GM18858 (cell line): ENCODE measurements around the gene NHSL2.
"Not testable (repeated sequence)": the region's sequence is repeated elsewhere in the genome, so short reads cannot be mapped to it uniquely, and the experiment has no call there.

ENCODE experiments used
- ATAC-seq: cut with Tn5 transposase; IDR thresholded peaks from one replicate; pipeline ENCODE4 v1.9.1; 2021; ENCODE audit not compliant: unreplicated experiment

The NHSL2 gene

DNA sequence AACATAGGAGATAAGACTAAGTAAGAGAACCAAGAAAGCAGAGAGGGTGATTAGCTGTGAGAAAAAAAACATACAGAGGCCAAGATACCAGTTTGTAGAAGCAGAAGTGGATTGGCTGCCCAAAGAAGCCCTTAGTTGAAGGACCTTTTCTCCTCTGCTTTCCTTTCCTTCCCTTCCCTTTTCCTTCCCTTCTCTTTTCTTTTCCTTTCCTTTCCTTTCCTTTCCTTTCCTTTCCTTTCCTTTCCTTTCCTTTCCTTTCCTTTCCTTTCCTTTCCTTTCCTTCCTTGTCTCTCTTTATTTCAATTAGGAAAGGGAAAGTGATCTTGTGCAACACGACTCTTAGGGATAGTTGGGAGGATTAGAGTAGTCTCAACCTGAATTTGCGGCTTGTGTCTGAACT is 128.2 kb downstream of the NHSL2 start:
- ATAC-seq = no peak

DNA sequence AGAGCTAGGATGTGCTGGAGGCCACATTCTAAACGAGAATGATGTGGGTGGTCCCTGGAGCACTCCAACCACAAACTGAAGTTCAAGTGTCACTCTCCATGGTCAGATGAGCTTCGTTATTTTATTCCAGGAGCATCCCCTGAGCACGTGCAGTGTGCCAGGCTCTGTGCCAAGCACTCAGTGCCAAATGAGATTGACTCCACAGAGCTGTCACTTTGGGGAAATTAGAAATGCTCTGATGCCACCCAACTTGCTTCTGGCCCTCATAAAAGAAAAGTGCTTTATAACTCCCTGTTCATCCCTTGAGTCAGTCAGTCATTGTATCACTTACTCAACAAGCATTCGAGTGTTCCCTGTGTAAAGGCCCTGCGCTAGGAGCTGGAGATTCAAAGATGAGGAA is 129.9 kb downstream of the NHSL2 start:
- ATAC-seq = no peak

DNA sequence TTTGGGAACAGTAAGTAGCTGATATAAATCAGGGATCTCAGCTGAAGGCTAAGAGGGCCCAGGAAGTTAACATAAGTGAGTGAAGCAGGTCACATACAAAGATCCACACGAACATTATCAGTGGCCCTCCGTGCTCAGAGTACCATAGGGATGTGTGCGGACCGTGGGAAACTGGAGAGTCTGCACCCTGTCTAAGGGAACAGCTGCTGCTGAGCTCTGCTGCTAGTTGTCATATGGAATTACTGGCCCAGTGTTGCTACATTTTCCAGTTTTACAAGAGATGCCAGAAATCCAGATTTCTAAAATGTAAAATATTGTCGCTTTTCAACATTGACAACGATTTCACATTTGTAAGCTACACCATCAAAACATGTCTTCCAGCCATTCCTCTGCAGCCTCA is 130.5 kb downstream of the NHSL2 start:
- ATAC-seq = no peak

DNA sequence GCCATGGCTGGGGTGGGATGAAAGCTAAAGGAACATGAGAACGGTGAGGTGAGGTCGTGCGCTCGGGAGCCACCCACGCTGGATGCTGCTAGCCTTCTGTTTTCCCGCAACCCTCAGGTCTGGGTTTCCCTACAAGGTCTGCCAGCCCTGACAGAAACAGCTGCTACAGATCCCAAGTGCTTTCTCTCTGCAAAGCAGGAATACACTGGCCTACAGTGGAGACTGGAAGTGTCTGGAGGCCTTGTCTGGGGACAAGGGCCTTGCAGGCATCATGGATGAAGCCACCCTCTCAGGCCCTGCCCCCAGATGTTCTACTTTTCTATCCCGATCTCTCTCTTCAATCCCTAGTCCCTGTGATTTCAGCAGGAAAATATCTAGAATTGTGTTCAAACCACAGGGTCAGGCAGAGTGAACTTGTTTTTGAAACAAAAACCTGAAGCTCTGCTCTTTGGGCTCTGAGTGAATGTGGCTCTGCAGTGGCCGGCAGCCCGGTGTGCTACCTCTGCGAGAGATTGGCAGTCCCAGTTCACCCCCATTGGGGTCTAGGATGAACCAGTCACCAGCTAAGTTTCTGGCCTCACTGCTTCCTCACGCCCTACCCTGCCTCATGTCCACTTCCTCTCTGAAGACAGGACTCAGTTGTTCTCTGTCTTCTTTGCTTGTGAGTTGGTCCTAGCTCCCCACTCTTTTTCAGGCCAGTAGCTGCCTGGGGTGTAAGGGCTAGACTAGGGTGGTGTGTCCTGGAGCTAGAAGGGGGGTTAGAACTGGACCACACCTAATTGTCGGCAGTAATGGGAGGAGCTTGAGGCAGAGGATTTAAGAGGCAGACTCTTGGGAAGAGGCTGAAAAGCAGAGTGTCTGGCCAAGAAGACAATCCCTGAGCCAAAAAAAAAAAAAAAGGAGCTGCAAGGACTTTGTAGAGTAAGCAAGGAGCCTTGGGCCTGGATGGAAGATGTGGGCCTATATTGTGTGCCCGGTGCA is 131.5 kb downstream of the NHSL2 start:
- no peak for ATAC-seq

DNA sequence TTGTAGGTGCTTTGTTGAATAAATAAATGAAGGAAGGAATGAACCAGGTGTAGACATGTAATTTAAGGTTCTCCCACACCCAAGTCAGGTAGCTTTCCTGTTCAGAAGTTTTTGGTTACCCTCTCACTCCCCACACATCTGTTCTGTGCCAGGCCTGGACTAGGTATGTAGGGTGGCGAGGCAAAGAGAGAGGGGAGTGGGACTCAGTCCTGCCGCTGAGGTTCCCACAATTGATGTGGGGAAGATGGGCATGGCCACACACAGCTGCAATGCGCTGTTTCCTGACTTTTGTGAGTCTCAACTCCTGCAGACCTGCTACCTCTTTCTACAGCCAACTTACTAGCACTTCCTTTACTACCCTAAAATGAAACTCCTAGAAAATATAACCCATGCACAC is 132.2 kb downstream of the NHSL2 start:
- ATAC-seq = no peak

DNA sequence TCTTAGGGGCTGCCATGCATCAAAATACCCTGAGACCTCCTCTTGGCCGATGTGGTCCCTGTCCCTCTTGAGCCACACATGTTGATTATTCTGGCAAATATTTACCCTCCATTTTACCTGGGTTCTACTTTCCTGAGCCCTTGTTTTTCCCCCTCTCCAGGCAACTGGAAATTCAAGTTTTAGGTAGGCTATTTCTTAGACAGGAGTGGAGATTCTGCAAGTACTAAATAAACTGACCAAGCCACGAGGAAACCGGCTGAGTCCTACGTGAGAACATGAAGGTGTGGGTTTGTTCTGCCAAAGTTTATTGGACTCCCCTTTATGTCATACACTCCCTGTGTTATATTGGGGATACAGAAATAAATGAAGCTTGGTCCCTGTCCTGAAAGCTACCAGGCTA is 133.0 kb downstream of the NHSL2 start:
- no peak for ATAC-seq

DNA sequence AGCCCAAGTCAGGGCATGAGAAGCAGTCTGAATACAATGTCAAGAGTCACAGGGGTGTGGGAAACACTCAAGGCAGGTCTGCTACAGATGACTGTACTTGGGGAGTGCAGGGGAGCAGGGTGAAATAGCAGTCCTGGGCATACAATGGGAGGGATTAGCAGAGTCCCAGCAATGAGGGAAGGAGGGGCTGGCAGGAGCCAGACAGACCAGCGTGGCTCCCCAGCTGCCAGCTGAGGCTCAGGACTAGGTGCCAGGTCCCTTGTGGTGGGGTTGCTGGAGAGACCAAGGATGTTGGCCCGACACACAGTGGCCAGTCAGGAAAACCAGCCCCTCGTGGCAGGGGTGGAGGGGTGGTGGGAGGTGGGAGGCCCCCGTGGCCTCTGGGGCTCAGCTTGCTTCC is 134.5 kb downstream of the NHSL2 start:
- no peak for ATAC-seq

DNA sequence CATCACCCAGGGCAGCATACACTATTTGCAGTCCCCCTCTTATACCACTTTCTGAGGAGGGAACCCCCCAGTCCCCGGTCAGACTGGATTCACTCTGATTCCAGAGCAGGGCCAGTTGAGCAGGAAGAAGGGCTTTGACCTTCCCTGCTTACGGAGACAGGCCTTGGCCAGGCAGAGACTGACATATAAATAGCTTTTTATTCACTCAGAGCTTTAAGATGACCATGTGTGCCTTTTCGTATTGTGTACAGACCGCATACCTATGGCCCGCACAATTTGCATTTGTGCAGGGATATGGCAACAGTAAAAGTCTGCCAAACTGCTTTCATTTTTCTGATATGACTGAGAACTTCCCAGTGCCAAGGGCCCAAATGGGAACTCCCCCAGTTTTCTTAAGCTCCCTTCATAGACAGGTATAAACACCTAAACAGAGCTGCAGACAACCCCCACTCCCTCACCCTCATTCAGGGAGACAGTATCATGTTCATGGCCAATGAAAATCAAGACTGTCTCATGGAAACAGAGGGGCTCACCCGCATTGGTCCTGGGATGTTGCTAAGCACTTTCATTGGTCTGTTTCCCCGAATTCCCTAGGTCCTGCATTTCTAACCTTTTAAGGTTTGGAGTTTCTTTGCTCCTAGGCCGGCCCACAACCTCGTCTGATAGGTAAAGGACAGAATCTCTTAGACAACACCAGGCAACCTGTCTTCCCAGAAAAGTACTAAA is 135.1 kb downstream of the NHSL2 start:
- no peak for ATAC-seq

DNA sequence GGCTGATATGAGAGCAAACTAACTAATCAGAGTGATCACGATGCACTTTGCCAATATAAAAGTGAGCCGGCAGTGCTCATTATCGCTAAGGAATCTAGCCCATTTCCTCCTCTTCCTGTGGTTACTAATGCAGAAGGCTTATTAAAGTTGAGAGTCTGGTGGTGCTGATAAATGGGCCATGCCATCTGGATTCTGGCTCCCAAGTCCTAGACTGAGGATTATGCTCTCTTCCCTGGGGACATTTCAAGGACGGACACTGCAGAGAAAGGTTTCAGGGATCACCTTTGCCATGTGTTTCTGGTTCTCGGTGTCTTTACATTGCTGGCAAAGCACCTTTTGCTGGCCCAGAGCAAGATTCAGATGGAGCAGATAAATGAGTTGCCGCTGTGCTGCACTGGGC is 135.8 kb downstream of the NHSL2 start:
- no peak for ATAC-seq

DNA sequence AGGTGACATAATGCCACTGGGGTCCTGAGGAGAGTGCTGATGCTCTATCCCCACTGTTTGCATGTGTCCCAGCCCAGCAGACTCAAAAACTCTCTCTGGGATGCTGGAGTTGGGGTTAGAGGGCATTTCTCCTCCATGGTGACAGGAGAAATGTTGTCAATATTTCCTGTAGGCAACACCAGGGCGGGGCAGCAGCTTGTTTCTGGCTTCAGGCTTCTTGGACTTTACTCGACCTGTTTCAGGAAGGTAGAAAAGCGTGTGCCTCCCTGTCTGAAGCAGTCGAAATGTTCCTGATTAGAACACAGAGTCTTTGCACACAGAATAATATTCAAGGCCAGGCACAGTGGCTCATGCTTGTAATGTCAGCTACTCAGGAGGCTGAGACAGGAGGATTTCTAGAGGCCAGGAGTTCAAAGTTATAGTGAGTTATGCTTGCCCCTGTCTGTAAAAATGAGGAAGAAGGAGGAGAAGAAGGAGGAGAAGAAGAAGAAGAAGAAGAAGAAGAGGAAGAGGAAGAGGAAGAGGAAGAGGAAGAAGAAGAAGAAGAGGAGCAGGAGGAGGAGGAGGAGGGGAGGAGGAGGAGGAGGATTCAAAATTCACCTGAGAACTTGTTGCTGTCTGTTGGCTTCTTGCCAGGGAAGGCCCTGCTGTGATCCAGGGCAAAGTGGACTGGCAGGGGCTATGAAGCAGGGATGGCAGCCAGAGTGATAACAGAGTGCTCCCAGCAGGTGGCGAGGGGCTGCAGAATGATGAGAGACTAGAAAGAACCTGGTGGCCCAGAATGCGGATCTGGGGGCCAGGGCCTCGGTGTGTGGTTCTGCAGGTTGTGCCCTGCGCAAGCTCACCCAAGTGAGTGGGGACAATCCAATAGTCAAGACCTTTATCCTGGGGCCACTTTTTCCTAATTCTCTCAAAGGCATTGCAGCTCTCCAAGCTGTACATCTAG is 138.1 kb downstream of the NHSL2 start:
- no peak for ATAC-seq

DNA sequence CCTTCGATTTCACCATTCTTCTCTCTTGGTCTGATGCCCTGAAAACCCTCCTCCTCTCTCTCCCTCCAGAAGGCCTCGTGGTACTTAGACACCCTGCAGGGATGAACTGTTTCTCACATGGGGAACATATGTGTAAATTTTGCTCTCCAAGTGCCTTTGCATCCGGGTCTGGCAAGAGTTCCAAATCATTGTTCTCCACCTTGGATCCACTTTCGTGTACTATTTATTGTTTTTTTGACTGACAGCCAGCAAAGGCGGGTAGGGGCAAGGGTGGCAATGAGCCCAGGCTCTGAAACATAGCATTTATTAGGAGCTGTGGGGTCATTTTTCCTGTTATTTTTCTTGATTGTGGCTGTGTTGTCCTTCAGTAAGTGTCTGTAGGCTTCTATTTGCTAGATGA is 139.4 kb downstream of the NHSL2 start:
- ATAC-seq = no peak

DNA sequence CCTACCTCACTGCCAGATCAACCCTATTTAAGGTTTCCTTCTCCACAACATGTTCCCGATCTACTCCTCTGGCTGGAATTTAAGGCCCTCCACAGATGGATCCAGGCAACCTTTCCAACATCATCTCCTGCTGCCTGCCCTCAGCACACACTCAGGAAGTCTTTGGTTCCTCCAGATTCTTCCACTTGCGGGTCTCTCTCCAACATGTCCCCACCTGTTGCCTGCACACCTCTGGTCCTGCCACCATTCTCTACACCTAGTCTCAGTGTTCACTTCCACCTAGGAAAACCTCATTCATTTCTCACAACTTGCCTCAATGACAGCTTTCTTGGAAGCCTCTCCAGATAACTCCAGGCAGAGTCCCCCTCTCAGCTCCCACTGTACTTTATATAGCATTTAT is 140.9 kb downstream of the NHSL2 start:
- no peak for ATAC-seq

DNA sequence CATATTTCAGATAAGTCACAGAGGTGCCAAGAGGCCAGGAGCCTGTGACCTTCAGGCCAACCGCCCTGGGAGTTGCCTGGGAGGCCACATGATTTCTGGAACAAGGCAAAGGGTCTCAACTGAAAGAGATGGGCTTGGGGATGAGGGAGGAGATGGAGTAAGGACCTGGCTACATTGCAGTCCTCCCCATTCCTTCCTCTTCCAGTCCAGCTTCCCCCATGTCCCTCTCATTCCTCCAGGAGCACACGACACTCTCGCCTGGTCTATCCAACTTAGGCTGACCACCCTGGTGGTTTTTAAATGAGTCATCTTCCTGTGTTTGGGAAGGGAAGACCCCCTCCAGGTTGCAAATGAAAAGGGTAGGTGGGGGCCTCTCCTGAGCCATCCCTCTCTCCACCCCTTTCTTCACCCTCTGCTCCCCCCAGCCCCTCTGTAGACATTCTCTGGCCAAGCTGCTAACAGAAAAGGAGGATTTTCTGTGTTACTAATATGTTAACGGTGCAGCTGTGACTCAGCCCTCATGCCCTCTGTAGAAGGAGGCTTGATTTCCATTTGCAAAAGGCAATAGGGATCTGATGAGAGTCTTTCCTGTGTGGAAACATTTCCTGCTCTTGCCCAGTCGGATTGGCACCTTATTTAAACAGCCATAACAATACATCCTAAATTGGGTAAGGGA is 141.9 kb downstream of the NHSL2 start:
- ATAC-seq = no peak

DNA sequence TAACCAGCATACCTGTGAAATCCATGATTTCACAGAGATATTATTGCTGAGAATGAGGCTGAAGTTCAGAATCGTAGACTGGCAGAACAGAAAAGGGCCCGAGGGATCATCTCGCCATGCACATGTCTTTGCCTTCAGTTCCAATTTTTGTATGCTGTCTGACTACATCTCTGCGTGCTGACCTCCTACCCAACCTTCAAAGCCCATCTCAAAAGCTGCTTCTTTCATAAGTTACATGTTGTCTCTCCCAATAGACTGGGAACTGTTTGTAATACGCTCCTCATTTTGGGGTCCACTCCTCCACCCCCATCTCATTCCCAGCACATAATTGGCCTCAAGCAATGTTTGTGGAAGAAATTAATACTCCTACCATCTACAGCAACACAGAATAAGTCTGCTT is 142.9 kb downstream of the NHSL2 start:
- no peak for ATAC-seq

DNA sequence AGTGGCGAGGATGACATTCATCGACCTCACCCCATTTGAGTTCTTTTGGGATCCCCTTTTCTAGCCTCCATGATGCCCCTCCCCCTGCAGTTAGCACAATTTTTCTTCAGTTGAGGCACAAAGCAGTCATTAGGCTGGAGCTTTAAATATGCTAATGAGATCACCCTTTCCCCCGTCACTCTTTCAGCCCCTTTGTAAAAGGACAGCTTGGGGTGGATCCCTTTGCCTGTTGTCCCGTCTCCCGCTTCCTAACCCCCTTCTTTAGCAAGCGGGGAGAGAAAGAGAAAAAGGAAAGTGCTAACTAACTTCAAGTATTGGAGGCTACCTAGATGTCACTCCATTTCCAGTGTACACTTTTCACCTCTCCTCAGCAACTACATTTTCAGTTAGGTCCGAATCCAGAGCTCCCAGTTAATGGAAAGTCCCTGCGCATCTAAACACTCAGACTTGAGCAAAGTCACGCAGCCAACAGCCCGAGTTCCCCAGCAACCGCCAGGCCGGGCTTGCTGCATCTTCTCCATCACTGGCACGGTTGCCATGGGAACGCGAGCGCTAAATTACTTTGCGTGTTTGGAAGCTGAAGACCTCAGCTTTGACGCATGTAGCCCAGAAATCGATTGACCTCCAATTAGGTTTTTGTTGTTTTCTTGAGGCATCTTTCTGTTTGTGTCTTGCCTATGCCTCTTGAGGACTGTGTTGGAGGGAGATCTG is 144.3 kb downstream of the NHSL2 start:
- no peak for ATAC-seq

DNA sequence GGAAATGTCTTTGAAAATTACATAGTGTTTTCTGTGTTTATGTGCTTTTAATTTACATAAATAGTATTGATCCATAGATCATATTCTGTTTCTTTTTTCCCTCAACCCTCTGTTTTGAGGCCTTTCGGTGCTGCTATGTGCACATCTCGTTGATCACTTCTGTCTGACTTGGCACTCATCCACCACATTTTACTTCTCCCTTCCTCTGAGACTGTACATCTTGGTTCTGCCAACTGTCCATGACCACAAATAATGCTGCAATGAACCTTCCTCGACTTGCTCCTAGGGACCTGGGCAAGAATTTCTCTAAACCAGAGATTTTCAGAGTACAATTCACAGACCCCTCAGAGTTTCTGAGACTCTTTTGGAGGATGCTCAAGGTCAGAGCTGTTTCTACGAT is 146.7 kb downstream of the NHSL2 start:
- no peak for ATAC-seq

DNA sequence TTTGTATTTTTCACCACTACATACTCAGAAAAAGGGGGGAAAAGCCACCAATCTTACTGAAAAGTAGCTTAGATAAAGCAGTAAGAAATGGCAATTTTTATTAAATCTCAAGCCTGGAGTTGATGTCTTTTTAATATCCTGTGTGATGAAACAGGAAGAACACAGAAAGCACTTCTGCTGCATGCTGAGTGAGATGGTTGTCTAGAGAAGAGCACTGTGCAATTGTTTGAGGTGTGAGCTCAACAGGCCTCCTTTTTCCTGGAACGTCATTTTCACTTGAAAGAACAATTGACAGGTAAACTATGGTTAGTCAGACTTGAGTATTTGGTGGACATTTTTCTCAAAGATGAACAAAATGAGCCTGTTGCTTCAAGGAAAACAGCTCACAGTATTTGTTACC is 147.2 kb downstream of the NHSL2 start:
- ATAC-seq = no peak

DNA sequence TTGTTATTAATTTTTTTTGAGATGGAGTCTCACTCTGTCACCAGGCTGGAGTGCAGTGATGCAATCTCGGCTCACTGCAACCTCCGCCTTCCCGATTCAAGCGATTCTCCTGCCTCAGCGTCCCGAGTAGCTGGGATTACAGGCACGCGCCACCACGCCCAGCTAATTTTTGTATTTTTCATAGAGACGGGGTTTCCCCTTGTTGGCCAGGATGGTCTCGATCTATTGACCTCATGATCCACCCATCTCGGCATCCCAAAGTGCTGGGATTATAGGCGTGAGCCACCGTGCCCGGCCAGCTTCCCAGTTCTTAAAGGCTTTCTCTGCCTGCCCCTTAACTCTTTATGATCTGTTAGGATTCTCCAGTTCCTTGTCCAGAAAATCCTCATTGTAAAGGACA is 147.7 kb downstream of the NHSL2 start:
- ATAC-seq = not testable (repeated sequence)

DNA sequence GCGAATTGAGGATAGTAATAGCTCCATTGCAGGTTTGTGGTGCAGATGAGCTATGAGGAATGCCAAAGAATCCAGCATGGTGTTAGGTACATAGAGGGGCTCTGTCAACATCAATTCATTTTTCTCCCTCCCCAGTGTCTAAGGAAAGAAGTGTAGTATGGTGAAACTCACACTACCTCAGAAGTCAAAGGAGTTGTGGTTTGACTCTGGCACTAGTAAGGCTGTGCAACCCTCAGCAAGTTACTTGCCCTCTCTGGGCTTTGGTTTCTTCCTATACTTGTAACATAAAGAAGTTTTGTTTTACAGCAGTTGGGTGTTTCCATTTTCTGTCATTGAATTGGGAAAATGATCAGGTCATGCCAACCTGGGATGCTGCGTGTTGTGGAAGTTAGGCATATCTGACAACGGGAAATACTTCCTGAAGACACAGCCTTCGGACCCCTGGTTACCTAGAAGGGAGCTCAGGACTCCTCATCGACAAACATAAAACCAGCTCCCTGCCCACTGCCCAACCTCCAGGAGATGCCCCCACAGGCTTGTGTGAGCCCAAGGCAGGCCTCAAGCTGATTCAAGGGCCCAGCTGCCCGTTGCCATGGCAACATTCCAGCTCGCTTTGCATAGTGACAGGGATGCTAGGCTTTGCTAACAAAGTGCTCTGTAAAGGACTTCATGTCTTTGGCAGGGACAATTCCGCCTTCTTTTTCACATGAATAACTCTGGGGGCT is 149.7 kb downstream of the NHSL2 start:
- ATAC-seq = no peak
